A549 (cell line): ENCODE measurements around the gene CLDN17. TPM values are rescaled to one million over a fixed set of nuclear protein-coding genes. Genes with fewer than 3 reads are reported as not detected.

Experiments
- ATAC-seq, 2 experiments: fragments of 200-7000 bp in 1 of 2; fragments of >200 bp in 1 of 2; cut with Nextera tagmentation in 1 of 2; cut with Tn5 transposase in 1 of 2; 3 replicates each; pipeline versions ENCODE4 v1.8.0 to v1.9.1; 2018 to 2020; ENCODE audit warnings: mild to moderate bottlenecking in 1 of 2, moderate library complexity in 1 of 2
- CTCF ChIA-PET: fragments of 300-600 bp; sonication (Branson Sonifier 250); formaldehyde crosslinking; extraction: SDS; loops from one replicate; lab custom pipeline; 2021; ENCODE audit warnings: antibody characterized with exemption, inconsistent platforms; lab: Yijun Ruan, JAX
- POLR2A ChIA-PET: fragments of 350-600 bp; formaldehyde crosslinking; extraction: SDS; loops from one replicate; lab custom pipeline; 2021; ENCODE audit warnings: antibody characterized with exemption, inconsistent platforms; lab: Yijun Ruan, JAX
- DNase-seq, 2 experiments: peaks; one replicate each; pipeline versions ENCODE4 v3.0.0 to v3.0.0-alpha.2; 2011 to 2016; ENCODE audit warnings: low read depth in 1 of 2, low spot score in 1 of 2
- FAIRE-seq: peaks from 2 replicates; lab custom pipeline; 2011; peaks lifted over from hg19 to GRCh38; lab: Jason Lieb, UNC
- H3K27ac ChIP-seq, 2 experiments: fragments of >200 bp; sonication (Bioruptor Twin); formaldehyde crosslinking; 3 replicates each; pipeline ENCODE4 v1.5.1; 2016 to 2017
- H3K4me1 ChIP-seq: fragments of >200 bp; sonication (Bioruptor Twin); formaldehyde crosslinking; 3 replicates; pipeline ENCODE4 v1.6.1; 2016
- H3K4me2 ChIP-seq: fragments of >200 bp; sonication (Bioruptor Twin); formaldehyde crosslinking; 3 replicates; pipeline ENCODE4 v1.6.1; 2016
- H3K4me3 ChIP-seq: fragments of >200 bp; sonication (Bioruptor Twin); formaldehyde crosslinking; 3 replicates; pipeline ENCODE4 v1.5.1; 2016
- H3K9me3 ChIP-seq: fragments of >200 bp; sonication (Bioruptor Twin); formaldehyde crosslinking; 3 replicates; pipeline ENCODE4 v1.6.1; 2016
- CEBPB ChIP-seq, 2 experiments: fragments of >200 bp in 1 of 2; sonication (Bioruptor Twin) in 1 of 2; formaldehyde crosslinking in 1 of 2; IDR thresholded peaks; 2 replicates each; pipeline ENCODE4 v1.6.1; 2012 to 2016
- CHD4 ChIP-seq: fragments of 200-600 bp; sonication (generic); IDR thresholded peaks from 2 replicates; pipeline ENCODE4 v1.6.1; 2016; ENCODE audit warnings: antibody characterized with exemption, mild to moderate bottlenecking, borderline replicate concordance
- E2F6 ChIP-seq: IDR thresholded peaks from 2 replicates; pipeline ENCODE4 v1.6.1; 2012; ENCODE audit warnings: low read depth, borderline replicate concordance
- EHMT2 ChIP-seq: fragments of 200-600 bp; sonication (generic); IDR thresholded peaks from 2 replicates; pipeline ENCODE4 v1.6.1; 2016; ENCODE audit warnings: antibody characterized with exemption, low read depth, mild to moderate bottlenecking, moderate library complexity
- ELK1 ChIP-seq: fragments of 150-350 bp; IDR thresholded peaks from 2 replicates; pipeline ENCODE4 v1.6.1; 2014; ENCODE audit warnings: low read depth, mild to moderate bottlenecking, low read length
- EP300 ChIP-seq, 2 experiments: fragments of >200 bp; sonication (Bioruptor Twin); formaldehyde crosslinking; IDR thresholded peaks; 2 replicates in 1 of 2; 3 replicates in 1 of 2; pipeline ENCODE4 v1.6.1; 2016 to 2017
- FOSB ChIP-seq: fragments of 250-450 bp; sonication (Bioruptor Pico); IDR thresholded peaks from 2 replicates; pipeline ENCODE4 v1.5.0; 2020; ENCODE audit warnings: mild to moderate bottlenecking, moderate library complexity
- GATA3 ChIP-seq: IDR thresholded peaks from 2 replicates; pipeline ENCODE4 v1.6.1; 2012; ENCODE audit warnings: borderline replicate concordance
- HOXB13 ChIP-seq: fragments of 250-450 bp; sonication (Bioruptor Pico); IDR thresholded peaks from 2 replicates; pipeline ENCODE4 v1.5.0; 2020; ENCODE audit warnings: low read depth, mild to moderate bottlenecking, moderate library complexity
- JUNB ChIP-seq: fragments of >200 bp; sonication (Bioruptor Twin); formaldehyde crosslinking; IDR thresholded peaks from 2 replicates; pipeline ENCODE4 v1.6.1; 2016
- KDM1A ChIP-seq: fragments of 200-600 bp; sonication (generic); IDR thresholded peaks from 2 replicates; pipeline ENCODE4 v1.6.1; 2016; ENCODE audit warnings: low read depth, mild to moderate bottlenecking
- MAFK ChIP-seq: fragments of 450-650 bp; IDR thresholded peaks from 2 replicates; pipeline ENCODE4 v1.6.1; 2014; ENCODE audit not compliant: partially characterized antibody
- PBX3 ChIP-seq: IDR thresholded peaks from 2 replicates; pipeline ENCODE4 v1.6.1; 2012
- PHF8 ChIP-seq: fragments of 200-600 bp; sonication (generic); IDR thresholded peaks from 2 replicates; pipeline ENCODE4 v1.6.1; 2016; ENCODE audit warnings: low read depth, mild to moderate bottlenecking, antibody characterized with exemption, moderate library complexity, borderline replicate concordance
- RARB ChIP-seq: fragments of 250-450 bp; sonication (Bioruptor Pico); IDR thresholded peaks from 2 replicates; pipeline ENCODE4 v1.8.0; 2021; ENCODE audit warnings: mild to moderate bottlenecking, moderate library complexity
- RCOR1 ChIP-seq: fragments of 150-350 bp; IDR thresholded peaks from 2 replicates; pipeline ENCODE4 v1.6.1; 2014; ENCODE audit warnings: antibody characterized with exemption, low read length, low read depth
- REST ChIP-seq: fragments of 200-600 bp; sonication (generic); IDR thresholded peaks from 2 replicates; pipeline ENCODE4 v1.6.1; 2016; ENCODE audit warnings: antibody characterized with exemption, mild to moderate bottlenecking, moderate library complexity
- RFX5 ChIP-seq: fragments of 450-650 bp; IDR thresholded peaks from 2 replicates; pipeline ENCODE4 v1.7.1; 2014; ENCODE audit warnings: antibody characterized with exemption, mild to moderate bottlenecking, moderate library complexity
- SMC3 ChIP-seq: fragments of >200 bp; sonication (Bioruptor Twin); formaldehyde crosslinking; IDR thresholded peaks from 3 replicates; pipeline ENCODE4 v1.6.1; 2018; ENCODE audit warnings: inconsistent platforms
- SREBF2 ChIP-seq: fragments of 450-650 bp; IDR thresholded peaks from 2 replicates; pipeline ENCODE4 v1.6.1; 2014; ENCODE audit warnings: mild to moderate bottlenecking, moderate library complexity
- TP53 ChIP-seq: fragments of 250-450 bp; sonication (Bioruptor Pico); IDR thresholded peaks from 2 replicates; pipeline ENCODE4 v1.5.0; 2021; ENCODE audit warnings: mild to moderate bottlenecking, moderate library complexity
- USF2 ChIP-seq: fragments of 450-650 bp; IDR thresholded peaks from 2 replicates; pipeline ENCODE4 v1.6.1; 2014; ENCODE audit warnings: antibody characterized with exemption
- ZNF302 ChIP-seq: fragments of 250-450 bp; sonication (Bioruptor Pico); IDR thresholded peaks from 2 replicates; pipeline ENCODE4 v1.9.0; 2021; ENCODE audit warnings: inconsistent platforms, mild to moderate bottlenecking, moderate library complexity
- ZSCAN20 ChIP-seq: fragments of 250-450 bp; sonication (Bioruptor Pico); IDR thresholded peaks from 2 replicates; pipeline ENCODE4 v1.8.0; 2022; ENCODE audit warnings: mild to moderate bottlenecking, moderate library complexity
- WGBS: methylation state at CpG from one replicate; pipeline ENCODE4 v1.1.6; 2017; ENCODE audit errors: missing lambda C conversion rate; 5-methylcytosine and 5-hydroxymethylcytosine counted together
- polyA plus RNA-seq, 4 experiments: library from polyadenylated mRNA; depleted of rRNA in 3 of 4; stranded (reverse); fragments of >200 nt; fragmentation: RNase III in 1 of 4; extraction: RNeasy Plus Mini Kit Qiagen cat#74134 plus additional on column Dnase treatment in 1 of 4; gene quantifications; 2 replicates in 3 of 4; 3 replicates in 1 of 4; pipeline ENCODE4 v1.2.3, GENCODE V29; 2011 to 2017
- TF ChIP-seq, protein P1 (sequence below): IDR thresholded peaks from 2 replicates; pipeline ENCODE4 v1.6.1; 2012

The CLDN17 gene
- polyA plus RNA-seq, 2 of the 4 experiments (the other 2 are of a cell fraction) = not detected

- ChIA-PET CTCF (no interaction called here), POLR2A (no interaction called here)
- FAIRE-seq = no peak
- Histone ChIP-seq H3K9me3 (no peaks in the 10 kb centered on the region), H3K4me2 (no peak overlapping the region), H3K27ac (no peak overlapping the region), H3K4me1 (no peaks in the 10 kb centered on the region)
- DNase-seq = no peak
- 4% methylated on average over 3 of the region's 3 CpGs for WGBS
- TF ChIP-seq RARB (CRISPR knock-in tag) = no peak
- no peak for TF ChIP-seq PBX3
- no peak for TF ChIP-seq SREBF2
- TF ChIP-seq USF2 = no peak
- no peak for TF ChIP-seq E2F6
- TF ChIP-seq GATA3 = no peak
- TF ChIP-seq ELK1 = no peak
- TF ChIP-seq SMC3 = no peak
- TF ChIP-seq HOXB13 = no peak
- TF ChIP-seq REST = no peak
- TF ChIP-seq PHF8 = no peak
- TF ChIP-seq CEBPB (IDR thresholded peaks at IDR 0.05) = no peak
- no peak for TF ChIP-seq KDM1A
- no peak for TF ChIP-seq EP300 (IDR thresholded peaks at IDR 0.05)
- TF ChIP-seq, all 56 proteins: peak for 0
- H3K4me3 ChIP-seq = no peak overlapping the region
- no peak for ATAC-seq
Measured at GRCh38 chr21:30168086-30168485, 1.5 kb upstream of the CLDN17 start.

GRCh38 chr21:30166171-30166570 lies 434 bp downstream of the CLDN17 start:
- no peak for FAIRE-seq

More at GRCh38 chr21:30166171-30166570, 434 bp downstream of the CLDN17 start:
- DNase-seq (no peak), ATAC-seq (no peak)
- ChIA-PET CTCF (no interaction called here), POLR2A (no interaction called here)
- H3K27ac ChIP-seq = no peak overlapping the region
- TF ChIP-seq USF2 (no peak), ZNF302 (CRISPR knock-in tag) (no peak), RFX5 (no peak), MAFK (no peak), CHD4 (no peak), ZSCAN20 (CRISPR knock-in tag) (no peak), HOXB13 (no peak), TP53 (CRISPR knock-in tag) (no peak), FOSB (CRISPR knock-in tag) (no peak), RCOR1 (no peak), E2F6 (no peak), EHMT2 (no peak), JUNB (no peak)
- TF ChIP-seq, protein P1, sequence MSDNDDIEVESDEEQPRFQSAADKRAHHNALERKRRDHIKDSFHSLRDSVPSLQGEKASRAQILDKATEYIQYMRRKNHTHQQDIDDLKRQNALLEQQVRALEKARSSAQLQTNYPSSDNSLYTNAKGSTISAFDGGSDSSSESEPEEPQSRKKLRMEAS = no peak
- no peak overlapping the region for H3K4me2 ChIP-seq
- no peaks in the 10 kb centered on the region for H3K9me3 ChIP-seq
- H3K4me1 ChIP-seq = no peaks in the 10 kb centered on the region
- H3K4me3 ChIP-seq = no peak overlapping the region
- 10% methylated on average over 5 of the region's 9 CpGs for WGBS
